ENCODE results near the gene MPV17L2.

GRCh38 chr19:18225702-18226468, 32.9 kb downstream of the MPV17L2 start, which contains the start of gene PDE4C:
- TF ChIP-seq CTCF (IDR thresholded peaks at IDR 0.05; ENCODE audit: poor library complexity): no peak
- TF ChIP-seq EZH2phosphoT487 (IDR thresholded peaks at IDR 0.05; ENCODE audit: low read depth, severe bottlenecking, unreplicated experiment): no peak
